ENCODE results near the gene EFNA5.

Gene EFNA5

DNA sequence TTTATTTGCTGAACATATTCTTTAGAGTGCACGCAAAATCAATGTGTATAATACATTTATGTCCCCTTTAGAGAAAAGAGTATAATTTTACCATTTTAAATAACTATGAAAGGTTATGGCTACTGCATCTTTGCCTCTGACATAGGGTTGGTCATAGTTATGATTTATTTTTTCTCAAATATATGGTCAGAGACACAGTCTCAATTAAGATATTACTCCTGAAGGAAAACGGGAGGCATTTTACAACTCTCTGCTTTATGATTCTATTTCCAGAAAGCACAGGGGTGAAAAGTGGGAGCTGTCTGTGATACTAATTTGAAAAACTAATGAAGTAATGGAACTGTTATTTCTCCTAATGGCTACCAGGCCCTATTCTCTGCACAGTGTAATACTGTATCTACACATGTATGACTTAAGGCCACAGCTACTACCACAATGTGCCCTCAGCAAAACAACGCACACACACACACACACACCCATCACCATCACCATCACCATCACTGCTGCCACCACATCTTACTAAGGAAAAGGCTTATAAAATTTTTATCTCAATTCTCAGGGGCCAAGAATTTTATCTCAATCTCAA lies 262.9 kb downstream of the EFNA5 start:
- no peaks in the 10 kb centered on the region for H3K36me3 Mint-ChIP-seq (ENCODE audit: low read depth)
- no peak overlapping the region for H3K27ac Mint-ChIP-seq
- H3K27me3 Mint-ChIP-seq = peaks cover 2% of the 10 kb centered on the region
- DNase-seq = no peak
- H3K4me3 Mint-ChIP-seq = no peak overlapping the region
- no peaks in the 10 kb centered on the region for H3K4me1 Mint-ChIP-seq (ENCODE audit: low read depth)
- H3K9me3 Mint-ChIP-seq = no peaks in the 10 kb centered on the region

DNA sequence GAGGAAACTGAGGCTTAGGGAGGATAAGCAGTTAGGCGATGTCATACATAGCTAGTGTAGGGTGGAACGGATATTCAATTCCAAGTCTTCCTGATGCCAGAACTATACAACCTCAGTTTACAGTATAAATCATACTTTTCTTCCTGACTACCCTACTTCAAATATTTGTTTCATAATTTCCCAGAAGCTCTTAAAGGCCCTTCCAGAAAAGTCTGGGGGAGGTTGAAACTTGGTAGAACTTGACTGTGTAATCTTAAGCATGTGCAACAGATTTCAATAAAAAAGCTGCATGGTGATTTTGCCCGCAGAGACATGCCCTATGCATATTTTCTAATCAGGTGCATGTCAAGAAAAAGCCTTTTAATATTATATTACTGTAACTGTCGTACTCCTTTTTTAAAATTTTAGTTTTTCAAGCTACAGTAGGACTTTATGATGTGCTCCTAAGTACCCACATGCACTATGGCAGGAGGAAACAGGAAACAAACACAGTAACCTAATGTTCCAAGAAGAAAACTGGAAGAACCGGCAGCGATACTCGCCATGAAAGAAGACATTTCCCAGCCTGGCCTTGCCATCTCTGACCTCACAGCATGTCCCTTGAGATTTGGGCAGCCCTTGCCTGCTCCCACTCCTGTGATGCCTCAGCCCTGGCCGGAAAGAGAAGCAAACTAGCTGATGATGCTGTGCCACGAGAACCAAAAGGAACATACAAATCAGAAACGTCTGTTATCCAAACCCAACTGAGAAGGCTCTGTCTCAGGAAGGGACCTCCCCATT lies 266.0 kb downstream of the EFNA5 start:
- no peak overlapping the region for H3K27ac Mint-ChIP-seq
- H3K4me1 Mint-ChIP-seq (ENCODE audit: low read depth) = peaks cover 9% of the 10 kb centered on the region
- H3K9me3 Mint-ChIP-seq = no peaks in the 10 kb centered on the region
- H3K27me3 Mint-ChIP-seq = no peaks in the 10 kb centered on the region
- DNase-seq = no peak
- H3K4me3 Mint-ChIP-seq = no peak overlapping the region
- no peaks in the 10 kb centered on the region for H3K36me3 Mint-ChIP-seq (ENCODE audit: low read depth)

DNA sequence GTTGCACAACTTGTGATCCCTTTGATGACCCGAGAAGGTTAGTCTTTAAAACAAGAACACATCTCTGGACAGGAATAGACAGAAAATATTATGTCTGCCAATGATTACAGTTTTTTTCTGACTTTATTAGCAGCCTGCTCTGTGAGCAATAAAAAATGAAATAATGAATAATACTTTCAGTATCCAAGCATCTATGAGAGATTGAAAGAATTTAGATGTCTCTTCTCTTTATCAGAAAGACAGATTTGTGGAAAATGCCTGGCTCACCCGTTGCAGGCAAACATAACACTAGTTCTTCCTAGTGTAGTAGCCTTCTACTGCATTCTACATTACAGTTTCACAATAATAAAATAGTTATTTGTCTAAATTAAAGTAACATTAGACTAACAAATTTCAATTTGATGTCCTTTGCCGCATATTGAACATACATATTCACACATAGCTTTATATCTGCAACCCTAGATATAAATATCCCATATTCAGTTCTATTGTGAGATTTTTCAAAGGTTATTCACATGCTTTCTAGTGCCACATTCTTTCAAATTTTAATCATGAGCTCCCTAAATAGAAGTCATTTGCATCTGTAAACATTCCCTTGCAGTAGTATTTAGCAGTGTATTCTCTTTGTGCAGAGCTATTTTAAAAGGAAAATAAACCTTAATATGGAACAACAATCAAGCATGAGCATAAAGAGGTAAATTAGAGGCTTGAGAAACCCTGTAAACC lies 267.3 kb downstream of the EFNA5 start:
- Mint-ChIP-seq H3K4me1 (ENCODE audit: low read depth) (peaks cover 9% of the 10 kb centered on the region), H3K36me3 (ENCODE audit: low read depth) (no peaks in the 10 kb centered on the region), H3K27me3 (peaks cover 4% of the 10 kb centered on the region), H3K27ac (no peak overlapping the region), H3K4me3 (no peak overlapping the region), H3K9me3 (no peaks in the 10 kb centered on the region)
- DNase-seq = no peak

- H3K36me3 Mint-ChIP-seq (ENCODE audit: low read depth) = no peaks in the 10 kb centered on the region
- H3K4me1 Mint-ChIP-seq (ENCODE audit: low read depth) = peaks cover 9% of the 10 kb centered on the region
- no peak overlapping the region for H3K27ac Mint-ChIP-seq
- peaks cover 4% of the 10 kb centered on the region for H3K27me3 Mint-ChIP-seq
- H3K4me3 Mint-ChIP-seq = no peak overlapping the region
- no peaks in the 10 kb centered on the region for H3K9me3 Mint-ChIP-seq
- no peak for DNase-seq
Observed at GRCh38 chr5:107402434-107403227, 268.1 kb downstream of the EFNA5 start.

- H3K27ac Mint-ChIP-seq = no peak overlapping the region
- H3K9me3 Mint-ChIP-seq = no peaks in the 10 kb centered on the region
- peaks cover 9% of the 10 kb centered on the region for H3K4me1 Mint-ChIP-seq (ENCODE audit: low read depth)
- H3K4me3 Mint-ChIP-seq = no peak overlapping the region
- no peaks in the 10 kb centered on the region for H3K36me3 Mint-ChIP-seq (ENCODE audit: low read depth)
- peaks cover 4% of the 10 kb centered on the region for H3K27me3 Mint-ChIP-seq
- no peak for DNase-seq
Observed at GRCh38 chr5:107401470-107402122, 269.1 kb downstream of the EFNA5 start.

- Mint-ChIP-seq H3K4me1 (ENCODE audit: low read depth) (peaks cover 9% of the 10 kb centered on the region), H3K4me3 (no peak overlapping the region), H3K9me3 (no peaks in the 10 kb centered on the region), H3K36me3 (ENCODE audit: low read depth) (no peaks in the 10 kb centered on the region), H3K27ac (no peak overlapping the region), H3K27me3 (peaks cover 4% of the 10 kb centered on the region)
- DNase-seq = no peak
Observed at GRCh38 chr5:107400328-107400727, 270.4 kb downstream of the EFNA5 start.

- Mint-ChIP-seq H3K27me3 (peaks cover 4% of the 10 kb centered on the region), H3K9me3 (no peaks in the 10 kb centered on the region), H3K4me1 (ENCODE audit: low read depth) (peaks cover 9% of the 10 kb centered on the region)
Observed at GRCh38 chr5:107398703-107399102, 272.0 kb downstream of the EFNA5 start.

DNA sequence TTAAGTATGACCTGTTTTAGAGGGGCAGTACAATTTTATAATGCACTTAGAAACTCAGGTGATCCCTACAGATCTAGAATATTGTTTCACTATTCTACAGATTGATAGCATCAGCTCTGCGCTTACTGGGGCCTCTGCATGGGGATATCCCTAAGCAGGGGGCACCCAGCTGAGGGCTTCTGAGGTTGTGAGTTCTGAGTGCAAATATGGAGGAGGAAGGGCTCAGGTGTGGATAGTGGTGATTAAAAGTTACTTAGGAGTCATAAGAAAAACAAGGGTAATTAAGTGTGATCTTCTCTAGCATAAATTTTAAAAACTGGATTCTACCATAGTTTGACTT lies 274.4 kb downstream of the EFNA5 start:
- no peak overlapping the region for H3K4me3 Mint-ChIP-seq
- peaks cover 3% of the 10 kb centered on the region for H3K4me1 Mint-ChIP-seq (ENCODE audit: low read depth)
- DNase-seq = no peak
- no peaks in the 10 kb centered on the region for H3K9me3 Mint-ChIP-seq
- no peak overlapping the region for H3K27ac Mint-ChIP-seq
- H3K27me3 Mint-ChIP-seq = peaks cover 4% of the 10 kb centered on the region
- H3K36me3 Mint-ChIP-seq (ENCODE audit: low read depth) = no peaks in the 10 kb centered on the region

More at GRCh38 chr5:107398703-107399102, 272.0 kb downstream of the EFNA5 start:
- DNase-seq = no peak
- no peak overlapping the region for H3K27ac Mint-ChIP-seq
- H3K36me3 Mint-ChIP-seq (ENCODE audit: low read depth) = no peaks in the 10 kb centered on the region
- no peak overlapping the region for H3K4me3 Mint-ChIP-seq

GRCh38 chr5:107395632-107396350 lies 274.9 kb downstream of the EFNA5 start:
- Mint-ChIP-seq H3K36me3 (ENCODE audit: low read depth) (no peaks in the 10 kb centered on the region), H3K4me1 (ENCODE audit: low read depth) (no peaks in the 10 kb centered on the region), H3K27ac (no peak overlapping the region), H3K27me3 (peaks cover 4% of the 10 kb centered on the region), H3K4me3 (no peak overlapping the region), H3K9me3 (no peaks in the 10 kb centered on the region)
- DNase-seq = no peak

DNA sequence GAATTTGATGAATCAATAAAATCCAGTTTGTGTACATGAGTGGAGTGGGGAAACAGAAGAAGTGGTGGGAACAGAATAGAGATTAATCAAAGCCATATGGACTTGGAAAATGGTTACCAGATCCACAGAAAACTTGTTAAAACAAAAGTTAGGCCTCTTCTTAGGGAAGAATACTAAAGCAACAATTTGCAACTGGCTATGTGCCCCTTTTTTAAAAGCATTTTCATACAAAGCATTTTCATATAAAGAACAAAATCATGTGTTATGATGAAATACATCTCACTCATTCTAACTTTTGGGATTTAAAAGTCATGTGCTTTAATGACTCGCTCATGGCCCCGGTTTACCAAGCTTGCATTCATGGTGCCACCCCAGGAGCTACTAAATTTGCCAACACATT lies 276.9 kb downstream of the EFNA5 start:
- H3K27me3 Mint-ChIP-seq = peaks cover 2% of the 10 kb centered on the region
- H3K27ac Mint-ChIP-seq = no peak overlapping the region
- H3K4me3 Mint-ChIP-seq = no peak overlapping the region
- no peaks in the 10 kb centered on the region for H3K9me3 Mint-ChIP-seq
- H3K36me3 Mint-ChIP-seq (ENCODE audit: low read depth) = no peaks in the 10 kb centered on the region
- peaks cover 9% of the 10 kb centered on the region for H3K4me1 Mint-ChIP-seq (ENCODE audit: low read depth)
- no peak for DNase-seq

DNA sequence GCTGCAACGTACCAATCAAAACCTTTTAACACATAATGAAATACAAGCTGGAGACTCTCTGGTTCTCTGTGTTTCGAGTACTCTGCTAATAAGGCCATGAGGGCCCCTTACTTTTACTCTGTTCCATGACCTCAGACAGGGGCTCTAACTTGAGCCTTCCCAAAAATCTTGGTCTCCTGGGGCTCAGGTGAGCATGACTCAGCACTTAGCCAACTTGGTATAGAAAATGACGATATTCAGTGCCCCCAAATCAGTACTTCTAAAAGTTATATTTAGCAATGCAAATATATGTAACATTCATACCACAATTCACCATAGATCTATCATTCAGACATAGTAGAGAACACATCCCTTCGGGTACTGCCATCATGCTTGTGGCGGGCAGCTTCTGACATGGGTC lies 278.9 kb downstream of the EFNA5 start:
- no peaks in the 10 kb centered on the region for H3K27me3 Mint-ChIP-seq
- H3K36me3 Mint-ChIP-seq (ENCODE audit: low read depth) = no peaks in the 10 kb centered on the region
- H3K4me1 Mint-ChIP-seq (ENCODE audit: low read depth) = peaks cover 26% of the 10 kb centered on the region
- no peak overlapping the region for H3K4me3 Mint-ChIP-seq
- DNase-seq = no peak
- no peaks in the 10 kb centered on the region for H3K9me3 Mint-ChIP-seq
- H3K27ac Mint-ChIP-seq = no peak overlapping the region

- no peaks in the 10 kb centered on the region for H3K36me3 Mint-ChIP-seq (ENCODE audit: low read depth)
- no peak for DNase-seq
- H3K4me1 Mint-ChIP-seq (ENCODE audit: low read depth) = peaks cover 26% of the 10 kb centered on the region
- no peak overlapping the region for H3K27ac Mint-ChIP-seq
- H3K4me3 Mint-ChIP-seq = no peak overlapping the region
- H3K27me3 Mint-ChIP-seq = no peaks in the 10 kb centered on the region
- H3K9me3 Mint-ChIP-seq = no peaks in the 10 kb centered on the region
Observed at GRCh38 chr5:107389775-107390148, 281.0 kb downstream of the EFNA5 start.

DNA sequence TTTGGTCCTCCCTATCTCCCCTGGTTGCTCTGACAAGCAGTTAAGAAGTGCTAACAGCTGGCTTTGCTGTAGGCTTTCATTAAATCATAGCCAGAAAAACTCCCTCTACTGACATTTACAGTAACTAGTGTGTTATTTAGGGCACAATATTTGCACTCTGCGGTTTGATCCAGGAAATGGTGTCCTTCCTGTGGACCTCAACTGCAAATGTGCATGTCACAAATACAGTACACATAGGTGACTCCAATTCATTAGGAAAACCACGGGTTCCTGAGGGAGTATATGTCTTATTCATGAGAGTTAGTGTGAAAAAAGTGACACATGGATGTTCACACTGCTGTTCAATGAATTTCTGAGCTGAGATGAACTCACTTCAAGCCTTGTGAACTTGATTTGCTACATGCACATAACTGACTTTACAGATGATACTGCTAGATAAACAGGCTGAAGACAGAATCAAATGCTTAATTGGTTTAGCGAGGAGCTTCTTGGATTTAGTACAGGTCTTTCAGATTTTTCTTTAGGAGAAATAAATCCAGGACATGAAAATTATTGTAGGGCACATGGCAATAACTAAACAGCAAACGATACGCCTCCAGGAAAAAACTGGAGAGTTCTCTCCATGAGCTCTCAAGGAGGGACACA lies 281.5 kb downstream of the EFNA5 start:
- no peak overlapping the region for H3K4me3 Mint-ChIP-seq
- H3K27ac Mint-ChIP-seq = no peak overlapping the region
- H3K9me3 Mint-ChIP-seq = no peaks in the 10 kb centered on the region
- no peak for DNase-seq
- peaks cover 26% of the 10 kb centered on the region for H3K4me1 Mint-ChIP-seq (ENCODE audit: low read depth)
- no peaks in the 10 kb centered on the region for H3K36me3 Mint-ChIP-seq (ENCODE audit: low read depth)
- H3K27me3 Mint-ChIP-seq = no peaks in the 10 kb centered on the region
